Thoracic aorta (tissue), 2 donors: ENCODE measurements around the gene KIF18B. TPM values are rescaled to one million over a fixed set of nuclear protein-coding genes. Genes with fewer than 3 reads are reported as not detected.

Source experiments
- ATAC-seq: fragments of 150-250 bp; one replicate; pipeline ENCODE4 v1.8.0; 2017; ENCODE audit warnings: low read depth; ENCODE audit not compliant: insufficient number of reproducible peaks, low FRiP score
- DNase-seq: peaks from one replicate; pipeline ENCODE4 v3.0.0-alpha.2; 2020; ENCODE audit warnings: low spot score
- H3K27ac ChIP-seq, 2 donors: fragments of 200-600 bp; sonication (generic); 1 replicate in 1 of 2; 2 replicates in 1 of 2; pipeline ENCODE4 v1.5.1; 2016; ENCODE audit warnings: mild to moderate bottlenecking in 2 of 2, moderate library complexity in 2 of 2
- H3K27me3 ChIP-seq: fragments of 200-600 bp; sonication (generic); replicated peaks from 2 replicates; pipeline ENCODE4 v1.6.0; 2016; ENCODE audit warnings: mild to moderate bottlenecking; ENCODE audit not compliant: insufficient read depth
- H3K36me3 ChIP-seq: fragments of 200-600 bp; sonication (generic); one replicate; pipeline ENCODE4 v1.5.1; 2016
- H3K4me1 ChIP-seq, 2 donors: fragments of 200-600 bp; sonication (generic); 1 replicate in 1 of 2; 2 replicates in 1 of 2; pipeline versions ENCODE4 v1.5.1 to v1.6.0; 2016; ENCODE audit warnings: low read depth in 2 of 2, mild to moderate bottlenecking in 1 of 2; ENCODE audit not compliant: control insufficient read depth in 1 of 2
- H3K4me3 ChIP-seq: fragments of 200-600 bp; sonication (generic); 2 replicates; pipeline ENCODE4 v1.5.1; 2016; ENCODE audit warnings: mild to moderate bottlenecking
- H3K9me3 ChIP-seq: fragments of 200-600 bp; sonication (generic); 2 replicates; pipeline ENCODE4 v1.5.1; 2016
- CTCF ChIP-seq: fragments of 200-600 bp; sonication (generic); IDR thresholded peaks from one replicate; pipeline ENCODE4 v1.5.1; 2019; ENCODE audit warnings: antibody characterized with exemption
- total RNA-seq, 2 donors: library from RNA; depleted of rRNA; stranded (reverse); fragments of >200 nt; gene quantifications; one replicate each; pipeline versions ENCODE4 v1.1.0 to v1.2.3, GENCODE V29; 2016

Gene KIF18B
- total RNA-seq, 2 donors from 2014 or later: 2.0 TPM; not detected in 1

GRCh38 chr17:44921122-44921882 is 26.3 kb downstream of the KIF18B start:
- H3K36me3 ChIP-seq: no peaks in the 10 kb centered on the region
- no peak overlapping the region for H3K27ac ChIP-seq
- DNase-seq (no peak), ATAC-seq (no peak)
- no peak for TF ChIP-seq CTCF
- H3K9me3 ChIP-seq: no peaks in the 10 kb centered on the region
- peaks cover 13 to 21% of the 10 kb centered on the region in 2 donors for H3K4me1 ChIP-seq
- H3K4me3 ChIP-seq: no peak overlapping the region
- H3K27me3 ChIP-seq: no peaks in the 10 kb centered on the region

- no peaks in the 10 kb centered on the region for H3K27me3 ChIP-seq
- no peaks in the 10 kb centered on the region for H3K9me3 ChIP-seq
- TF ChIP-seq CTCF: no peak
- H3K4me1 ChIP-seq: peaks cover 13 to 28% of the 10 kb centered on the region in 2 donors
- no peak overlapping the region for H3K27ac ChIP-seq
- no peak for ATAC-seq
- H3K36me3 ChIP-seq: no peaks in the 10 kb centered on the region
- no peak overlapping the region for H3K4me3 ChIP-seq
- DNase-seq: no peak
Measured at GRCh38 chr17:44920565-44920940, 27.0 kb downstream of the KIF18B start.

- H3K4me1 ChIP-seq: peaks cover 13 to 33% of the 10 kb centered on the region in 2 donors
- H3K36me3 ChIP-seq: no peaks in the 10 kb centered on the region
- peak; percentile 83 for TF ChIP-seq CTCF
- H3K27ac ChIP-seq: peak overlapping the region in 1 of 2 donors; percentile 30
- peak; percentile 66 for ATAC-seq
- no peaks in the 10 kb centered on the region for H3K9me3 ChIP-seq
- no peaks in the 10 kb centered on the region for H3K27me3 ChIP-seq
- no peak overlapping the region for H3K4me3 ChIP-seq
- DNase-seq: peak; percentile 45
Measured at GRCh38 chr17:44919885-44920564, 27.5 kb downstream of the KIF18B start.

GRCh38 chr17:44919411-44919810 is 28.2 kb downstream of the KIF18B start:
- no peak overlapping the region for H3K4me3 ChIP-seq
- no peak for DNase-seq
- H3K9me3 ChIP-seq: no peaks in the 10 kb centered on the region
- no peaks in the 10 kb centered on the region for H3K36me3 ChIP-seq
- H3K27me3 ChIP-seq: no peaks in the 10 kb centered on the region
- H3K4me1 ChIP-seq: peaks cover 13 to 39% of the 10 kb centered on the region in 2 donors
- peak overlapping the region in 1 of 2 donors; percentile 30 for H3K27ac ChIP-seq
- ATAC-seq: no peak
- no peak for TF ChIP-seq CTCF

- TF ChIP-seq CTCF: no peak
- H3K27ac ChIP-seq: peak overlapping the region in 1 of 2 donors; percentile 67
- H3K4me1 ChIP-seq: peaks cover 13 to 42% of the 10 kb centered on the region in 2 donors
- no peaks in the 10 kb centered on the region for H3K36me3 ChIP-seq
- H3K4me3 ChIP-seq: no peak overlapping the region
- DNase-seq (no peak), ATAC-seq (no peak)
- H3K9me3 ChIP-seq: no peaks in the 10 kb centered on the region
- H3K27me3 ChIP-seq: no peaks in the 10 kb centered on the region
Measured at GRCh38 chr17:44918006-44918405, 29.6 kb downstream of the KIF18B start.
